GM21528 (cell line): ENCODE results near the gene PTPRH.
"Not testable (repeated sequence)": the region's sequence is repeated elsewhere in the genome, so short reads cannot be mapped to it uniquely, and the experiment has no call there.

Experiments used
- ATAC-seq: cut with Tn5 transposase; IDR thresholded peaks from one replicate; pipeline ENCODE4 v1.9.1; 2021; ENCODE audit warnings: mild to moderate bottlenecking, moderate library complexity; ENCODE audit not compliant: unreplicated experiment, low FRiP score

PTPRH gene

DNA sequence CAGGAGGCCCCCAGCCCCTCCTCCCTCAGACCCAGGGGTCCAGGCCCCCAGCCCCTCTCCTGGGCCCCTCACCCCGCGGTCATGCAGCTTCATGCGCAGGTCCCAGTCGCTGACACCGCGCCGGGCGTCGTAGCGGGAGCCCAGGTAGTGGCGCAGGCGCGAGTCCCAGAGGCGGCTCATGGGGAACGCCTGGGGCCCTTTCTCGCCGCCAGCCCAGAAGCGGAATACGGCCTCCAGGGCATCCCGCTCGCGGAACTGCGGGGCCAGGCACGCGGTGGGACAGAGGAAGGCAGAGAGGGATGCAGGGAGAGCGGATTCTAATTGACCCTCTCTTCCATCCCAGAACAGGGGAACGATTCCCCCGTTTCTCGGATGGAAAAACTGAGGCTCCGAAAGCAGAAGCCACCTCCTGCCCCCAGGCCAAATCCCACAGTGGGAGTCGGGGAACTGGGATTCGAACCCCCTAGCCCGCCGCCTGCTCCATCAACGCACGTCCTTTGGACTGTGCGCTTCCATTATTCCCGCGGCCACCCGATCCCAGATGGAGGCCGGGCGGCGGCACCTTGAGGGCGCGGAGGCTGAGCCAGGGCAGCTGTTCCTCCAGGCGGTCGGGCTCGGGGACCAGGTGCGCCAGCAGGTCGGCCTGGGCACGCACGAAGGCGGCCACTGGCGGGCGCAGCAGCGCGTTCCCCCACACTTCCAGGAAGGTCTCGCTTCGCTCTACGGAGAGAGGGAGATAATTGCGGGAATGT is 47.6 kb downstream of the PTPRH start:
- no peak for ATAC-seq

DNA sequence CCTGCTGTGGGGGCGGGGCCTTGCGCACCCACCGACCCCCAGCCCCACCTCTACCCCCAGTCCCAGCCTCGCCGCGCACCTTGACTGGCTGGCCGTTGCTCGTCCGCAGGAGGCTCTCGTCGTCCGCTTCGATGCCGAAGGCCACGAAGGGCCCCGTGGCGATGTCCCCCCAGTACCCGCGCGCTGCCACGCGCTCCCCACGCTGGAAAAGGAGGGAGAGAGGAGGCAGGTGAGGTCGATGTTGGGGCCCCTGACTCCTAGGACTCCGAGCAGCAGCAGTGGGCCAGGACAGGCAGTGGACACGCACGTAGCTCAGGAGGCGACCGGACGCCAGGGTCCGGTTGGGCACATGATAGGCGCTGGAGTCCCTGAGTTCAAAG is 48.3 kb downstream of the PTPRH start:
- ATAC-seq: no peak

DNA sequence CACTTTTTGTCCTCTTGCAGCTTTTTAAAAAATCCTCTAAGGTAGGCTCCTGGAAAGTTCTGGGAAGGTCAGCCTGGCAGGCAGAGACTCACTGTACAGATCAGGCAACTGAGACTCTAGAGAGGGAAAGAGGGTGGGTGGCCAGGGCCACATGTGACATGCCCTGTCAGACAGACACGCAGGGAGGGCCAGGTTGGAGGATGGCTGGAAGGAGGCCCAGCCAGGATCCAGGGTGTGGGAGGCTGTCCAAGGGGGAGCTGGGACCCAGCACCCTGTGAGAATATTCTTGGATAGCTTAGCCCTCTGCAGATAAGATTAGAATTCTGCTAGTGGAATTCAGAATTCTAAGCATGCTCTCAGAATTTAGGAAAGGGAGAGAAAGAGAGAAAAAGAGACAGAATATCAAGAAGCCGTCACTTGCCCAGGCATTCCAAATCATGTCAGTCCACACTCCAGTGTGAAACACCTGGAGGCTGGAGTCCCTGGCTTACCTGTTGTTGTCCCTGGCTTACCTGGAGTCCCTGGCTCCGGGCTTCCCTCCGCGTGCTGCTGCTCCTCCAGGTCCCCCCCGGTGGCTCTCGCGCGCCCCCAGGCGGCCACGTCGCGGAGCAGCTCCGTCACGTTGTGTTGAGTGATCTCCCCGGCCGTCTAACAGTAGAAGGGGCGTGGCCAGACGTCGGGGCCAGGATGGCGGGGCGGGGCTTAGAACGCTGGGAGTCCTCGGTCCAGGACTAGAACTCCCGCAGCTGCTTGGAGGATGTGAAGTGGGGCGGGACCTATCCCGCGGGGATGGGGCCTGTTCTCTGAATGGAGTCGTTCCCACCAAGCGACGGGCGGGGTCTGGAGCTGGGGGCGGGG is 48.9 kb downstream of the PTPRH start:
- no peak for ATAC-seq

DNA sequence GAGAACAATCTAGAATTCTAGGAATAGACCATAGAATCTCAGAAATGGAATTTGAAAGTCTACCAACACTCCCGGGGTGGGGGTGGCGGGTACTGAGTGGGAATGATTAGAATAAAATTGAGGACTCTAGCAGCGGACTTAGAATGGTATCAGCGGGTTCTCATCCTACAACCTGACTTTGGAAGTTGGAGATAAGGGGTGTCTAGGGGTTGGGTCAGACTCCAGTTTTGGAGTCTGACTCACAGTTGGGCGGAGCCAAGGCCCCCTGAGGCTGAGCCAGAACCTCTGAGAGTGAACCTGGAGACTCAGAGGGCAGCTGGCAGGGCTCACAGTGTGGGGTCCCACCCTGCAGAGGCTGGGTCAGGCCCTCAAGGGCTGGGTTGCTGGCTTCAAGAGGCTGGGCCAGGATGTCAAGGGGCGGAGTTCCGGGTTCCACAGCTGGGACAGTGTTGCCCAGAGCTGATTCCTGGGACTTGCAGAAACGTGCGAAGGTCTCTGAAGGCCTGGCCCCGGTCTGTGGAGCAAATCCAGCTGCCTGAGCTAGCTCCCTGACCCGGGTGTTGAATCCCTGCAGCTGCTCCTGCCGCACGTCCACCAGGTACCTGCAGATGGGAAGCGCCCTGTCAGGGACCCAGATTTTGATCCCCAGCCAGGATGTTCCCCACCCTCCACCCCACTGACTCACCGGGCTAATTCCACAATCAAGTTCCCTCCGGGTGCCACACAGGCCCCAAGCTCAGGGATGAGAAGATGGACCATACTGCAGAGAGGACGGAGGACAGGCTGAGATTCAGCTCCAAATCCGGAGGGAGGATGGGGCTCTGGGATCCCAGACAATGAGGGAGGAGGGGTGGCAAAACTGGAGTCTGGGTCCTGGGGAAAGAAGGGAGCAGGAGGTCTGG is 50.2 kb downstream of the PTPRH start:
- ATAC-seq: no peak

DNA sequence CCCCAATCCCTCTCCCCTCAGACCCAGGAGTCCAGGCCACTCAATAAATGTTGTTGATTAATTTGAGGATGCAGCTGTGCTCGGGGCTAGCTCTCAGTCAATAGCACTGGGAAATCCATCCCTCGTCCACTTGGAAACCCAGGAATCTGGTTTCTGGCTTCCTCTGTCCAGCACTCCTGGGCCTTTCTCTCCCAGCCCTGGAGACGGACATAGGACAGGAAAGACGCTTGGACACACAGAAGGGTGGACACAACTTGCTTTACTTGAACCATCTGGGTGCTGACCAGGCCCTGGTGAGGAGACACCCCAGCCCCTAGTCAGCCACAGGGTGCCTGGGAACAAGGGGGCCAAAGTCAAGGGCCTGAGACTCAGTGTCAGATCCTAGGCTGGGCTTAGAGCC is 50.9 kb downstream of the PTPRH start:
- ATAC-seq: no peak

DNA sequence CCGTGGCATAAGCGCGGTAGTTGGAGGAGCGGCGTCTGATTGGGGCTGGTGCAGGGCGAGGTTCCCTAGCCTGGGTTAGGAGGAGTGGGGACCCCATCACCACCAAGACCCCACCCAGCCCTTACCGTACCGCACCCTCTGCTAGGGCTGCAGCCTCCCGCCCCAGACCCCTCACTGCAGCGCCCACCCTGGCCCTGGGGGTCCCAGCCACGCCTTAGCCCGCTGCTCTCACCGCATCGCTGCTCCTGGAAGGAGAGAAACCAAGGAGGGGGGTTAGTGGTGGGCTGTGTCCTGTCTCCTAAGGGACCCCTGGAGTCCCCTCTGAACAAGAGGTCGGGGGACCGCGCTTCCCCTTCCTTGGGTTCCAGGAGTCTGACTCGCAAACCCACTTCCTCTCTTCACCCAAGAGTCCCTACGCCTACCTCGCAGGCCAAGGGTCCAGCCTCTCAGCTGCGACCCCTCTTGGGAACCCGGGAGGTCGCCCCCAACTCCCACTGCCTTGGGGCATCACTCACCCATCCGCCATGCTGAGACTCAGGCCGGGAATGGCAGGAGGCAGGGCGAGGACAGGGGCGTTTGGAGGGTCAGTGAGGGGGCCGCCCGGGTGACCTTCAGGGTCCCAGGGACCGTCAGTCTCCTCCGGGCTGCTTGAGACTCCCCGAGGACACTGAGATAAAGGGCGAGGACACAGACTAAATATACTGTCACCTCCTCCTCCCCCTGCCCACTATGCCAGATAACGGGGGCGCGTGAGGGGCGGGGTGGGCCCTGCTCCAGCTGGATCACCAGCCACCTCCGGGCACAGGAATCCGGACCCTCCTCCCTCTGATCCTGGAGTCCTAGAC is 52.0 kb downstream of the PTPRH start, which contains the start of gene TNNI3:
TSS of gene TNNI3 (minus strand) at position 669 of the 845 bp plus-strand sequence. CDS start at position 526, 143 bp downstream.
- no peak for ATAC-seq

DNA sequence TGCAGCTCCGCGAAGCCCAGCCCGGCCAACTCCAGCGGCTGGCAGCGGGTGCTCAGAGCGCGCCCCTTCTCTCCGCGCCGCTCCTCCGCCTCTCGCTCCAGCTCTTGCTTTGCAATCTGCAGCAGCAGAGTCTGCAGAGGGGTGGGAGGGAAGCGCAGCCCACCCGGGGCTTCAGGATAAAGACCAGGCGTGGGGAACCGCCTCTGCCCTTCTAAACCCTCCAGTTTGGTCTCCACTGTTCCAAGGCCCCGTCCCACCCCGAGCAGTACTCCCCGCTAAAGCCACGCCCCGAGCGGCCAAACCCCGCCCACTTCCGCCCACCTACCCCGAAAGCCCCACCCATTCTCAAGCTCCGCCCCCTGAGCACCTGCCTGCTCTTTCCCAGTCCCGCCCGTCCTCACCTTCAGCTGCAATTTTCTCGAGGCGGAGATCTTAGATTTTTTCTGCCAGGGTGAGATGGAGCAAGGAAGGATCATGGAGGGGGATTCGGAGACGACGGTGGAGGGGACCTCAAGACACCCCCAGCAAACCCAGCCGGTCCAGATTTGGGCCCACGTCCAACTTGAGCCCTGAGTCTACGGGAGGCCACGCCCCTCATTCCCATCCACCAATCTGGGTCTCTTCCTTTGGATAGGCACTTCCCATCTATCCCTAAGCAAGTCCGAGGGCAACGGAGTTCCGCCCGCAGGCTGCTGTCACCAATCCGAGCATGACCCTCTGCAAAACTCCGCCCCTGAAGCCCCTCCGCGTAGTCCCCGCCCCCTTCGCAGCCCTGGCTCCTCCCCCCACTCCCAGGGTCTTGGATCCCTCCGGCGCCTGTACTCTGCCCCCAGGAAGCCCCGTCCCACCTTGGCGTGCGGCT is 52.9 kb downstream of the PTPRH start:
- no peak for ATAC-seq

DNA sequence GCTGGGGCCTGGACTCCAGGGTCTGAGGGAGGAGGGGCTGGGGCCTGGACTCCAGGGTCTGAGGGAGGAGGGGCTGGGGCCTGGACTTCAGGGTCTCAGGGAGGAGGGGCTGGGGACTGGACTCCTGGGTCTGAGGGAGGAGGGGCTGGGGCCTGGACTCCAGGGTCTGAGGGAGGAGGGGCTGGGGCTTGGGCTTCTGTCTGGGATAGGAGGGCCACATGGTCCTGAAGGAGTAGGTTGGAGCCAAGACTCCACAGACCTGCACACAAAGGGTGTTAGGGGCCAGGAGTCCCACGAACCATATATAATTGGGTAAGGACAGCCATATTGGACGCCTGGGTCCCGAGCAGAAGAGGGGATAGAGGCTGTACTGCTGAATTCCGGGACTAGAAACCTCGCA is 53.5 kb downstream of the PTPRH start:
- not testable (repeated sequence) for ATAC-seq

DNA sequence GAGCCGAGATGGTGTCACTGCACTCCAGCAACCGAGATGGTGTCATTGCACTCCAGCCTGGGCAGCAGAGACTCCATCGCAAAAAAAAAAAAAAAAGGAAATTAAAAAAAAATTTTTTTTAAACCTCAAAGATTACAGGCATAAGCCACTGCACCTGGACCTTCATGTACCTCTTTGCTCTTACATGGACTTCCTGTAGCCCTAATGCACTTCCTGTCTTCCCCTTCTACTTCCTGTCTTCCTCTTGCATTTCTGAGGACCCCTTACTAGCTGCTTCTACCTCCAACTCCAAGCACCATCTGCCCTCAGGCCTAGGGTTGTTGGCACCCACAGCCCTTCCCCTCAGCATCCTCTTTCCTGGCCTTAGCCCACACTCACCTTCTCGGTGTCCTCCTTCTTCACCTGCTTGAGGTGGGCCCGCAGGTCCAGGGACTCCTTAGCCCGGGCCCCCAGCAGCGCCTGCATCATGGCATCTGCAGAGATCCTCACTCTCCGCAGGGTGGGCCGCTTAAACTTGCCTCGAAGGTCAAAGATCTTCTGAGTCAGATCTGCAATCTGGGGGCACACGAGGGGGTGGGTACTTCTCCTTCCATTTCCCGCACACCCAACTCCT is 55.5 kb downstream of the PTPRH start:
- no peak for ATAC-seq

DNA sequence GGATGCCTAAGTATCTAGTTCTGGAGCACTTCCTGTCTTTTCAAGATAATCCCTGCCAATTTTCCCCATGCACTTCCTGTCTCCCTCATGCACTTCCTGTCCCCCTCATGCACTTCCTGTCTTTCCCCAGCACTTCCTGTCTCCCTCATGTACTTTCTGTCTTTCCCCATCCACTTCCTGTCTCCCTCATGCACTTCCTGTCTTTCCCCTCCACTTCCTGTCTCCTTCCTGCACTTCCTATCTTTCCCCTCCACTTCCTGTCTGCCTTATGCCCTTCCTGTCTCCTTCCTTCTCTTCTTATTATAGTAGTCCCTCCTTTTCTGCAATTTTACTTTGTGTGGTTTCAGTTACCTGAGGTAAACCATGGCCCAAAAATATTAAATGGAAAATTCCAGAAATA is 57.3 kb downstream of the PTPRH start:
- ATAC-seq: no peak

DNA sequence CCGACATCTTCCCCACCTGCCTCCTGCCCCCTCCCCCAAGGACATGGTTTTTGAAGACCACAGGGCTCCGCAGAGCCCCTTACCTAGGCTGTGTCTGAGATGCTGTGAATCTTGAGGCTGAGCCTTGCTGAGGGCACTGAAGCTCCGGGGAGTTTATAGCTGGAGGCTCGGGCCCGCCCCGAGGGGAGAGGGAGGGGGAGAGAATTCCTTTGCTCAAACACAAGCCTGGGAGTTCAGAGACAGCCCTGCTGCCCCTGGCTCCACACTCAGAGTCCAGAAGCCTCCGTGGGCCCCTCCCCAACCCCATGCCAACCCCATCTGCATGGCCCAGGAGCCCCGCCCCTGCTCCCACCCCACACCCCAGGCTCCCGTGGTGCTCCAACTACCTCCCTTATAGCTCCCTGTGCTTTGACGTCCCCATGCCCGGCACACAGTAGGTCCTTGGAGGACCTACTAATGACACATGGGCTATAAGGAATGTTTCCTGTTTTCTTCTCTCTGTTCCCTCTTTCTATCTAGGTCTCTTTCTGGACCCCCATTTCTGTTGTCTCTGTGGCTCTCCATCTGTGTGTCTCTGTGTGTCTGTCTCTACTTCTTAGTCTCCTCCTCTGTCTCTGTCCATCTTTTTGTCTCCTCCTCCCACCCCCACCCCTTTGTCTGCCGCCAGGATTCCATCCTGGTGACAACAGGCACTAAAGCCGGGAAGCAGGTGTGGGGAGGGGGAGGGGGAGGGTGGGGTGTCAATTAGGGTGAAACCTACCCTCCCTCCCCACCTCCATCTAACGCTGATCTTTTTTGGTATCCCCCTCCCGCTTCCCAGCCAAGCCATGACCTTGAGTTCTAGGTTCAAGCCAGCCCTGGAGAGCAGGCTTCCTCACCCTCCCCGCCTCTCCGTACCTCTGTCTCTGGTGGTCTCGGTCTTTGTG is 60.0 kb downstream of the PTPRH start, which contains the start of gene TNNT1:
TSS of gene TNNT1 (minus strand) at position 129 of the 926 bp plus-strand sequence. CDS start 2,049 bp downstream, outside the sequence.
- ATAC-seq: no peak

DNA sequence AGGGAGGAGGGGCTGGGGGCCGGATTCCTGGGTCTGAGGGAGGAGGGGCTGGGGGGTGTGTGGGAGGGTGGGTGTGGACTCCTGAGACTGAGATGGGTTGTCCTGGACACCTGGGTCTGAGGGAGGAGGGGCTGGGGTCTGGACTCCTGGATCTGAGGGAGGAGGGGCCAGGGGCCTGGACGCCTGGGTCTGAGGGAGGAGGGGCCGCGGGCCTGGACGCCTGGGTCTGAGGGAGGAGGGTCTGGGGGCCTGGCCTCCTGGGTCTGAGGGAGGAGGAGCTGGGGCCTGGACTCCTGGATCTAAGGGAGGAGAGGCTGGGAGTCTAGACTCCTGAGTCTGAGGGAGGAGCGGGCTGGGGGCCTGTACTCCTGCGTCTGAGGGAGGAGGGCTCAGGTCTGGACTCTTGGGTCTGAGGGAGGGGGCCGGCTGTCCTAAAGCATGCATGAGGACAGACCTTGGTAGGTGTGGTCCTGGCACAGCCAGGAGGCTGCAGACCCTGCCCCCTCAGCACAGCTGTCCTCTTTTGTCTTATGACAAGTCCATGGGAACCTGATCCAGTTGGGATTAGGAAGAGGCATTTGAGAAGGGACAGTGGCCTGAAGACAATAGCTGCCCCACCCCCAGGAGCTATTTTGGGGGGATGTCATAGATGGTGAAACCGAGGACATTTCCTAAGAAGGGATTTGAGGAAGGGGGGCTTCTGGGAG is 61.6 kb downstream of the PTPRH start:
- no peak for ATAC-seq

DNA sequence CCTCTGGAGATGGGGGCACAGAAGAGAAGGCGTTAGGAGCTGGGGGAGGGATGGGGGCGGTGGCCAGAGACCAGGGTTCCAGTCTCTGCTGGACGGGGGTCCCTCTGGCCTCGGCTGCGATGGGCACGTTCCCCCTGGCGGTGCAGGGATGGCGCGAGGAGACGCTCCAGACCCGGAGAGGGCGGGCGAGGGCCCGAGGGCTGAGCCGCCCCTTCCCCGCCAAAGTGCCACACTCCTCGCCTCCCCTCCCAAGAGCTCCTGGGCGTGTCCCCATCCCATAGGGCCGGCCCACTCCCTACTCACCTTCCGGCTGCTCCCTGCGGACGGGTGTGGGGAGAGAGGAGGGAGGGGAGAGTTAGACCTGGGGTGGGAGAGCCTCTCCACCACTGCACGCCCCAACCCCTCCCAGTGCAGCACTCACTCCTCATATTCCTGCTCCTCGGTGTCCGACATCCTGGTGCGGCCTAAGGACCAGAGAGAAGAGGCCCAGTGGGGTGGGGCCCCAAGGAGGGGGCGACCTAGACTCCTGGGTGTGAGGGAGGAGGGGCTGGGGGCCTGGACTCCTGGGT is 62.5 kb downstream of the PTPRH start:
- no peak for ATAC-seq

DNA sequence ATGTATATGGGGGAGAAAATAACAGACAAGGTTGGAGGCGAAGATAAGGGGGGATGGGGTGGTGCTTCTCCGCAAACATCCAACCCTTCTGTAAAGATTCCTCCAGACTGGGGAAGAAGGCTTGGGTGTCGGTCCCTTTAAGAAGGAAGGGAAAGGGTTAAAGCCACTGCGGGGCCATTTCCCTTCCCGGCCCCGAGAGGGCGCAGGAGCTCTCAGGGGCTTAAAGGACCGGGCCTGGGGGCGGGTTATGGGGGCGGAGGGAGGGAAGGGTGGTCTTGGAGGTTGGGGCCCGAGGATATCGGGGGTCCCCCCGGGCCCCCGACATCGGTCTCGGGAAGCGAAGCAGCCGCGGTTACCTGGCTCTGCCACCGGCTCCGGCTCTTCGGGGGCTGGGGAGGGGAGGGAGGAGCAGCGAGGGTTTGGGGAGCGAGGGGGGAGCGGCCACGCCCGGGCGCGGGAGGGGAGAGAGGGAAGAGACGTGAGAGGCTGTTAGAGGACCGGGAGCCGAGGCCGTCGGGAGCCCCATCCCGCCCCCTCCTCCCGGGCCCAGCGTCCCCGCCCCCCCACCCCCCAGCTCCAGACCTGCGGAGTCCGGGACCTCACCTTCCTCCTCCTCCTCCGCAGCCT is 63.1 kb downstream of the PTPRH start:
- no peak for ATAC-seq

DNA sequence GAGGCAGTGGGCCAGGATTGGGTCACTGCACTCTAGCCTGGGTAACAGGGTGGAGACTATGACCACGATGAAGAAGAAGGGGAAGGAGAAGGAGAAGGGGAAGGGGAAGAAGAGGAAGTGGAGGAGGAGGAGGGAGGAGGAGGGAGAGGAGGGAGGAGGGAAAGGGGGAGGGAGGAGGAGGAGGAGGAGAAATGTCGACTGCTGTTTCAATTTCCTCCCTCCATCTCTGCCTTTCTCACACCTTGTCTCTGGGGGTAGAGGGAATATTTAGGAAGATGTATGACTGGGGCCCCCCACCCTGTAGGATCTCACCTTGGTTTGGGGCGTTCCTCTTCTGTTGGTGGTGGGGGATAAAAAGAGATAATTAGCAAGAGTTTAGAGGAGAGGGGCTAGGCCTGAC is 64.1 kb downstream of the PTPRH start:
- no peak for ATAC-seq

DNA sequence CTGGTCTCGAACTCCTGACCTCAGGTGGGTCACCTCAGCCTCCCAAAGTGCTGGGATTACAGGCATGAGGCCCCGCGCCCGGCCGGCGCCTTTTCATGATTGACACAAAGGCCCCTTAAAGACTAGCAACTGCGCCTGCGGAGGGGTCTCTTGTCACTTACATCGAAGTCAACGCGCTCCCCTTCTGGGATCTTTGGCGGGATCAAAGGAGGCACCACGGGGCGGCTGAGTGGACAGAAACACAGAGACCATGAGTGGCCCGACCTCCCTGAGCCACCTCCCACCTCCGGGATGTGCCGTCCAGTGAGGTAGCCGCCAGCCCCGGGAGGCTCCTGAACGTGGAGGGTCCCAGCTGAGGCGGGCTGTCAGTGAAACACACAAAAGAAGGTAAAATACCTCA is 67.6 kb downstream of the PTPRH start:
- no peak for ATAC-seq
